H1 (cell line): ENCODE results near the gene UCHL5. TPM values are rescaled to one million over a fixed set of nuclear protein-coding genes. Genes with fewer than 3 reads are reported as not detected.

Experiments
- CTCF ChIA-PET: fragments of 300-600 bp; sonication (Branson Sonifier 250); formaldehyde crosslinking; loops from one replicate; lab custom pipeline; 2021; ENCODE audit not compliant: partially characterized antibody; lab: Charles Lee
- POLR2A ChIA-PET: fragments of 300-600 bp; sonication (Branson Sonifier 250); formaldehyde crosslinking; loops from one replicate; lab custom pipeline; 2021; ENCODE audit warnings: inconsistent platforms; ENCODE audit not compliant: partially characterized antibody; lab: Charles Lee
- DNase-seq, 2 experiments: peaks; one replicate each; pipeline versions ENCODE4 v3.0.0 to v3.0.0-alpha.2; 2010 to 2022; ENCODE audit warnings: low spot score in 2 of 2, low read depth in 1 of 2, mixed read lengths in 1 of 2
- FAIRE-seq: peaks from 2 replicates; lab custom pipeline; 2011; peaks lifted over from hg19 to GRCh38; lab: Jason Lieb, UNC
- H2AFZ ChIP-seq: 2 replicates; pipeline ENCODE4 v1.8.1; 2012; ENCODE audit warnings: low read length, inconsistent platforms
- H2AK5ac ChIP-seq: 2 replicates; pipeline ENCODE4 v1.6.1; 2013; ENCODE audit warnings: low read depth, low read length
- H2BK120ac ChIP-seq: replicated peaks from 2 replicates; pipeline ENCODE3; 2013; ENCODE audit warnings: low read depth, low read length, inconsistent platforms
- H2BK12ac ChIP-seq: 2 replicates; pipeline ENCODE4 v1.6.1; 2013; ENCODE audit warnings: low read depth, low read length
- H2BK15ac ChIP-seq: 2 replicates; pipeline ENCODE4 v1.6.1; 2013; ENCODE audit warnings: low read length
- H2BK20ac ChIP-seq: 2 replicates; pipeline ENCODE4 v1.6.1; 2013; ENCODE audit warnings: low read length
- H2BK5ac ChIP-seq: 2 replicates; pipeline ENCODE4 v1.6.1; 2013; ENCODE audit warnings: low read depth, low read length
- H3K14ac ChIP-seq: 2 replicates; pipeline ENCODE4 v1.6.1; 2013; ENCODE audit warnings: inconsistent platforms; ENCODE audit not compliant: insufficient read length
- H3K18ac ChIP-seq: 2 replicates; pipeline ENCODE4 v1.6.1; 2013; ENCODE audit warnings: low read length; ENCODE audit errors: extremely low read depth
- H3K23ac ChIP-seq: 2 replicates; pipeline ENCODE4 v1.6.1; 2013; ENCODE audit warnings: inconsistent platforms; ENCODE audit not compliant: insufficient read length
- H3K23me2 ChIP-seq: 2 replicates; pipeline ENCODE4 v1.6.1; 2013; ENCODE audit warnings: low read depth, low read length
- H3K27ac ChIP-seq: 2 replicates; pipeline ENCODE4 v1.6.1; 2011; ENCODE audit warnings: low read depth, low read length, inconsistent platforms
- H3K27me3 ChIP-seq, 4 experiments: replicated peaks in 1 of 4; 1 replicate in 1 of 4; 2 replicates in 3 of 4; pipeline versions ENCODE4 v1.6.1 to v1.8.1; 2011 to 2013; ENCODE audit warnings: low read length in 3 of 4, mild to moderate bottlenecking in 3 of 4, inconsistent platforms in 2 of 4, mixed read lengths in 2 of 4, moderate library complexity in 1 of 4; ENCODE audit not compliant: control insufficient read depth in 3 of 4, insufficient read depth in 3 of 4; ENCODE audit errors: extremely low read depth in 1 of 4
- H3K36me3 ChIP-seq, 4 experiments: 2 replicates each; pipeline versions ENCODE4 v1.6.1 to v1.8.1; 2011 to 2013; ENCODE audit warnings: mild to moderate bottlenecking in 4 of 4, low read length in 3 of 4, moderate library complexity in 2 of 4, control low read depth in 1 of 4, inconsistent platforms in 1 of 4; ENCODE audit not compliant: insufficient read depth in 4 of 4, control insufficient read depth in 2 of 4
- H3K4ac ChIP-seq: replicated peaks from 2 replicates; pipeline ENCODE3; 2013; ENCODE audit warnings: low read length, low read depth, mixed read lengths, inconsistent platforms; ENCODE audit not compliant: insufficient read length
- H3K4me1 ChIP-seq, 4 experiments: replicated peaks in 1 of 4; 1 replicate in 1 of 4; 2 replicates in 3 of 4; pipeline versions ENCODE4 v1.6.1 to v1.8.1; 2011 to 2013; ENCODE audit warnings: low read length in 3 of 4, inconsistent platforms in 2 of 4, mixed read lengths in 1 of 4; ENCODE audit not compliant: insufficient read depth in 4 of 4, control insufficient read depth in 3 of 4
- H3K4me2 ChIP-seq, 2 experiments: 2 replicates each; pipeline versions ENCODE4 v1.6.1 to v1.8.1; 2011 to 2013; ENCODE audit warnings: low read depth in 2 of 2, low read length in 2 of 2, control low read depth in 1 of 2, inconsistent platforms in 1 of 2, mild to moderate bottlenecking in 1 of 2; ENCODE audit not compliant: insufficient read depth in 1 of 2
- H3K4me3 ChIP-seq, 4 experiments: fragments of 200-600, 300-600 bp in 1 of 4; sonication (generic), shearing (Covaris generic), sonication (Bioruptor Twin) in 1 of 4; 2 replicates each; pipeline versions ENCODE4 v1.5.1 to v1.8.1; 2011 to 2016; ENCODE audit warnings: low read length in 4 of 4, low read depth in 3 of 4, control low read depth in 2 of 4, inconsistent platforms in 2 of 4, mild to moderate bottlenecking in 2 of 4, mixed read lengths in 1 of 4, moderate library complexity in 1 of 4; ENCODE audit not compliant: insufficient read depth in 2 of 4; ENCODE audit errors: extremely low read depth in 1 of 4
- H3K56ac ChIP-seq: replicated peaks from 2 replicates; pipeline ENCODE3; 2013; ENCODE audit warnings: low read depth, mild to moderate bottlenecking, mixed read lengths, low read length, inconsistent platforms; ENCODE audit not compliant: insufficient read length
- H3K79me1 ChIP-seq: 2 replicates; pipeline ENCODE4 v1.6.1; 2013; ENCODE audit warnings: low read depth, low read length, control low read depth
- H3K79me2 ChIP-seq, 2 experiments: 2 replicates each; pipeline versions ENCODE4 v1.6.1 to v1.8.1; 2012 to 2013; ENCODE audit warnings: low read length in 2 of 2, mild to moderate bottlenecking in 2 of 2, inconsistent platforms in 1 of 2; ENCODE audit not compliant: insufficient read depth in 2 of 2, control insufficient read depth in 1 of 2
- H3K9ac ChIP-seq, 4 experiments: replicated peaks in 1 of 4; 1 replicate in 1 of 4; 2 replicates in 3 of 4; pipeline versions ENCODE4 v1.6.1 to v1.8.1; 2011 to 2013; ENCODE audit warnings: low read depth in 3 of 4, low read length in 3 of 4, control low read depth in 2 of 4, mild to moderate bottlenecking in 2 of 4, moderate library complexity in 2 of 4, inconsistent platforms in 1 of 4; ENCODE audit errors: extremely low read depth in 1 of 4
- H3K9me3 ChIP-seq, 2 experiments: 2 replicates each; pipeline versions ENCODE4 v1.6.1 to v1.8.1; 2012 to 2013; ENCODE audit warnings: mild to moderate bottlenecking in 2 of 2, moderate library complexity in 2 of 2, control low read depth in 1 of 2, inconsistent platforms in 1 of 2, low read depth in 1 of 2, low read length in 1 of 2, mixed read lengths in 1 of 2; ENCODE audit not compliant: insufficient read depth in 2 of 2
- H4K20me1 ChIP-seq, 2 experiments: replicated peaks in 1 of 2; 2 replicates each; pipeline versions ENCODE3 to v1.8.1; 2011 to 2013; ENCODE audit warnings: inconsistent platforms in 2 of 2, low read length in 2 of 2, mild to moderate bottlenecking in 1 of 2; ENCODE audit not compliant: insufficient read depth in 2 of 2, control insufficient read depth in 1 of 2
- H4K5ac ChIP-seq: 2 replicates; pipeline ENCODE4 v1.6.1; 2013; ENCODE audit warnings: low read length, low read depth, mixed read lengths, inconsistent platforms; ENCODE audit not compliant: insufficient read length
- H4K8ac ChIP-seq: 2 replicates; pipeline ENCODE4 v1.8.0; 2013; ENCODE audit warnings: mild to moderate bottlenecking, moderate library complexity, low read length, inconsistent platforms; ENCODE audit not compliant: insufficient read depth; ENCODE audit errors: extremely low read depth
- H4K91ac ChIP-seq: replicated peaks from 2 replicates; pipeline ENCODE3; 2013; ENCODE audit warnings: low read length, mixed read lengths, inconsistent platforms; ENCODE audit not compliant: insufficient read length
- BCL11A ChIP-seq, 2 experiments: IDR thresholded peaks; one replicate each; pipeline ENCODE4 v1.6.1; 2011; ENCODE audit warnings: low read depth in 2 of 2, low read length in 2 of 2, mild to moderate bottlenecking in 2 of 2
- CHD2 ChIP-seq: IDR thresholded peaks from 2 replicates; pipeline ENCODE4 v1.6.1; 2012; ENCODE audit warnings: low read length, improper control_type of control experiment
- MAFK ChIP-seq: IDR thresholded peaks from 2 replicates; pipeline ENCODE4 v1.6.1; 2012; ENCODE audit warnings: low read depth, mild to moderate bottlenecking, improper control_type of control experiment, low read length
- MAX ChIP-seq: IDR thresholded peaks from 2 replicates; pipeline ENCODE4 v1.6.1; 2012; ENCODE audit warnings: inconsistent platforms
- RNF2 ChIP-seq: fragments of 200-900, 300-1000 bp; sonication (generic); IDR thresholded peaks from 2 replicates; pipeline ENCODE4 v1.7.1; 2016; ENCODE audit warnings: borderline replicate concordance, low read depth, mild to moderate bottlenecking, antibody characterized with exemption, low read length; ENCODE audit not compliant: poor library complexity, severe bottlenecking; ENCODE audit errors: missing control alignments
- SIN3A ChIP-seq, 2 experiments: IDR thresholded peaks in 1 of 2; conservative IDR thresholded peaks in 1 of 2; 2 replicates each; pipeline ENCODE4 v1.6.1; 2011 to 2012; ENCODE audit warnings: low read length in 2 of 2, improper control_type of control experiment in 1 of 2, low read depth in 1 of 2, mild to moderate bottlenecking in 1 of 2
- SIX5 ChIP-seq: IDR thresholded peaks from 2 replicates; pipeline ENCODE4 v1.6.1; 2011; ENCODE audit warnings: mild to moderate bottlenecking, low read depth, low read length
- TCF12 ChIP-seq: IDR thresholded peaks from 2 replicates; pipeline ENCODE4 v1.6.1; 2011; ENCODE audit warnings: low read depth, mild to moderate bottlenecking, low read length
- TEAD4 ChIP-seq: IDR thresholded peaks from 2 replicates; pipeline ENCODE4 v1.6.1; 2012; ENCODE audit warnings: low read depth, low read length, inconsistent platforms, mixed read lengths
- USF2 ChIP-seq: IDR thresholded peaks from 2 replicates; pipeline ENCODE4 v1.6.1; 2011; ENCODE audit warnings: low read length, improper control_type of control experiment
- WGBS, 2 experiments: shearing (Covaris generic) in 1 of 2; methylation state at CpG; one replicate each; pipeline versions ENCODE4 v1.1.6 to v1.1.7; 2013 to 2015; ENCODE audit warnings: low lambda C conversion rate in 2 of 2, mixed read lengths in 2 of 2, inconsistent platforms in 1 of 2, low coverage in 1 of 2, missing lambda C conversion rate in 1 of 2; ENCODE audit not compliant: insufficient replicate concordance in 2 of 2, insufficient coverage in 1 of 2, insufficient read length in 1 of 2; ENCODE audit errors: extremely low coverage in 1 of 2, missing lambda C conversion rate in 1 of 2; 5-methylcytosine and 5-hydroxymethylcytosine counted together
- polyA plus RNA-seq, 7 experiments: library from polyadenylated mRNA; depleted of rRNA in 3 of 7; stranded (reverse) in 5 of 7; unstranded in 2 of 7; fragments of >200 nt in 5 of 7; fragments of 200-250 nt in 2 of 7; gene quantifications; 1 replicate in 5 of 7; 2 replicates in 1 of 7; 4 replicates in 1 of 7; pipeline versions ENCODE4 v1.2.1 to v1.2.3, GENCODE V29; 2011 to 2013; ENCODE audit warnings: missing spikeins in 2 of 7, mixed read lengths in 2 of 7
- total RNA-seq: library from RNA; stranded (reverse); fragmentation: NEBNext Ultra II Directional; extraction: Animal tissue kit (Norgen Biotek cat#: 25700); gene quantifications from 2 replicates; pipeline ENCODE4 v1.2.1, GENCODE V29; 2021

UCHL5 gene
- total and polyA plus RNA-seq, 2 of the 8 experiments (the other 6 are each of a cell fraction or from before 2014, with no cell fraction given) = 12.0 to 40.0 TPM

- no peak overlapping the region for H3K23ac ChIP-seq
- peaks cover 9% of the 10 kb centered on the region; the same call in 1 of the 2 replicates for H3K79me1 ChIP-seq
- TF ChIP-seq BCL11A (IDR thresholded peaks at IDR 0.05; ENCODE audit: low read depth in 2 of 2, low read length in 2 of 2) (no peak), TEAD4 (no peak), USF2 (no peak), TCF12 (no peak), RNF2 (no peak), SIN3A (conservative IDR thresholded peaks at IDR 0.05 in 1 of 2, IDR thresholded peaks at IDR 0.05 in 1 of 2; ENCODE audit: low read depth in 1 of 2, low read length in 2 of 2) (no peak), MAX (no peak), SIX5 (no peak), MAFK (no peak), CHD2 (no peak)
- H3K4ac ChIP-seq = no peak overlapping the region
- no peak overlapping the region for H2BK120ac ChIP-seq
- no peak overlapping the region for H2AK5ac ChIP-seq
- no peak overlapping the region for H4K5ac ChIP-seq
- H3K4me2 ChIP-seq = peak overlapping the region; percentile 87 to 91
- H2BK15ac ChIP-seq = no peak overlapping the region
- no peak overlapping the region for H2AFZ ChIP-seq
- peak overlapping the region; percentile 94 to 96 (median 94) for H3K4me3 ChIP-seq
- H3K18ac ChIP-seq = no peak overlapping the region; the same call in 1 of the 2 replicates
- DNase-seq = no peak
- no peak overlapping the region for H3K14ac ChIP-seq
- H4K91ac ChIP-seq = no peak overlapping the region
- H2BK20ac ChIP-seq = no peak overlapping the region
- no peaks in the 10 kb centered on the region for H3K9me3 ChIP-seq
- H3K9ac ChIP-seq = peak overlapping the region; percentile 61 to 96 (median 80); a peak in 6 of 7 replicates
- no peak overlapping the region for H2BK5ac ChIP-seq
- peaks cover 10% of the 10 kb centered on the region in 2 experiments for H4K20me1 ChIP-seq
- no peak overlapping the region for H3K56ac ChIP-seq
- no peaks in the 10 kb centered on the region for H3K27me3 ChIP-seq
- ChIA-PET CTCF (no interaction called here), POLR2A (interaction anchor here (0.7 kb wide), 1 partner anchor 45 kb away, joined by 3 read pairs; the partner anchor contains the start of gene GLRX2)
- H3K27ac ChIP-seq = no peak overlapping the region
- peaks cover 0 to 5% (median 3%) of the 10 kb centered on the region in 4 experiments; a peak in 3 of 7 replicates for H3K4me1 ChIP-seq
- H3K23me2 ChIP-seq = peaks cover 9% of the 10 kb centered on the region
- H3K36me3 ChIP-seq = no peaks in the 10 kb centered on the region
- no peak overlapping the region for H4K8ac ChIP-seq
- peaks cover 20 to 88% of the 10 kb centered on the region in 2 experiments for H3K79me2 ChIP-seq
- FAIRE-seq = no peak
- no peak overlapping the region for H2BK12ac ChIP-seq
- WGBS, 2 experiments = 27% methylated on average over 4 of the region's 4 CpGs; no CpG with 5 or more reads in 1 of the 2 experiments
These were observed 1.2 kb upstream of the UCHL5 start for GRCh38 chr1:193060406-193060805.
